HFFc6 (cell line): ENCODE measurements around the gene SWAP70. TPM values are rescaled to one million over a fixed set of nuclear protein-coding genes. Genes with fewer than 3 reads are reported as not detected.
A peak's percentile ranks its signal among the peaks of the same experiment; 100 is the strongest.
"Not testable (repeated sequence)": the region's sequence is repeated elsewhere in the genome, so short reads cannot be mapped to it uniquely, and the experiment has no call there.

Experiments used
- DNase-seq: peaks from one replicate; pipeline ENCODE4 v3.0.0-alpha.2; 2018
- H3K27ac Mint-ChIP-seq: 2 replicates; pipeline ENCODE4 v1.8.0; 2020; ENCODE audit warnings: mild to moderate bottlenecking, mixed read lengths
- H3K27me3 Mint-ChIP-seq: 2 replicates; pipeline ENCODE4 v1.8.0; 2021; ENCODE audit warnings: mild to moderate bottlenecking, moderate library complexity, mixed read lengths; ENCODE audit not compliant: insufficient read depth
- H3K36me3 Mint-ChIP-seq: 2 replicates; pipeline ENCODE4 v1.8.0; 2021; ENCODE audit warnings: low read depth, mixed read lengths
- H3K4me1 Mint-ChIP-seq: 2 replicates; pipeline ENCODE4 v1.8.0; 2020; ENCODE audit warnings: low read depth, mixed read lengths
- H3K4me3 Mint-ChIP-seq: 2 replicates; pipeline ENCODE4 v1.8.0; 2020; ENCODE audit warnings: mild to moderate bottlenecking, moderate library complexity, mixed read lengths
- H3K9me3 Mint-ChIP-seq: 2 replicates; pipeline ENCODE4 v1.8.0; 2020; ENCODE audit warnings: mild to moderate bottlenecking, mixed read lengths
- total RNA-seq, 6 experiments: library from RNA; stranded (reverse); fragmentation: NEBNext Ultra II Directional; extraction: Animal tissue kit (Norgen Biotek cat#: 25700); gene quantifications; 2 replicates in 1 of 6; 3 replicates in 5 of 6; pipeline ENCODE4 v1.2.3, GENCODE V29; 2021
- TF ChIP-seq, protein P1 (sequence below): fragments of 200-600 bp; sonication (generic); IDR thresholded peaks from 2 replicates; pipeline ENCODE4 v1.5.0; 2021; ENCODE audit warnings: antibody characterized with exemption, mild to moderate bottlenecking

The SWAP70 gene
- total RNA-seq, 6 experiments from 2014 or later: 32.0 to 44.6 (median 37.0) TPM

DNA sequence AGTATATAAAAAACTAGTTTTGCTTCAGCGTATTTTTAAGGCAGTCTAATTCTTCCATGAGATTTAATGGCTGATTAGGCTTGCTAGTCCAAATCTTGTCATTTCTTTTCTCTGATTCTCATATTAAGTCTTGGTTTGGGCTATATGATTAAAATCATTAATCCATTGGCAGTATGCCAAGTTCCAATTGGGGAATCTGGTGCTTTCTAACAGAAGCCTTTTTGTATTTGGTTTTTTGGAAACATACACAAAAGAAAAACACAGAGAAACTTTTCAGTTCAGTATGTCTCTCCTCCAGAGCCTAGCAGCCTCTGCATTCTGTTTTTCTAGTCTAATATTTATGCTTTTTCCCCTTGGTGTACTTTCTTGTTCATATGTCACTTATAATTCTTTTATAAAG, 37.9 kb downstream of the SWAP70 start:
- Mint-ChIP-seq H3K36me3 (peaks cover 4% of the 10 kb centered on the region; the same call in 1 of the 2 replicates), H3K27ac (peak overlapping the region; percentile 17; the same call in 1 of the 2 replicates), H3K4me1 (peaks cover 38% of the 10 kb centered on the region), H3K9me3 (no peaks in the 10 kb centered on the region), H3K27me3 (no peaks in the 10 kb centered on the region), H3K4me3 (no peak overlapping the region)
- TF ChIP-seq, protein P1, sequence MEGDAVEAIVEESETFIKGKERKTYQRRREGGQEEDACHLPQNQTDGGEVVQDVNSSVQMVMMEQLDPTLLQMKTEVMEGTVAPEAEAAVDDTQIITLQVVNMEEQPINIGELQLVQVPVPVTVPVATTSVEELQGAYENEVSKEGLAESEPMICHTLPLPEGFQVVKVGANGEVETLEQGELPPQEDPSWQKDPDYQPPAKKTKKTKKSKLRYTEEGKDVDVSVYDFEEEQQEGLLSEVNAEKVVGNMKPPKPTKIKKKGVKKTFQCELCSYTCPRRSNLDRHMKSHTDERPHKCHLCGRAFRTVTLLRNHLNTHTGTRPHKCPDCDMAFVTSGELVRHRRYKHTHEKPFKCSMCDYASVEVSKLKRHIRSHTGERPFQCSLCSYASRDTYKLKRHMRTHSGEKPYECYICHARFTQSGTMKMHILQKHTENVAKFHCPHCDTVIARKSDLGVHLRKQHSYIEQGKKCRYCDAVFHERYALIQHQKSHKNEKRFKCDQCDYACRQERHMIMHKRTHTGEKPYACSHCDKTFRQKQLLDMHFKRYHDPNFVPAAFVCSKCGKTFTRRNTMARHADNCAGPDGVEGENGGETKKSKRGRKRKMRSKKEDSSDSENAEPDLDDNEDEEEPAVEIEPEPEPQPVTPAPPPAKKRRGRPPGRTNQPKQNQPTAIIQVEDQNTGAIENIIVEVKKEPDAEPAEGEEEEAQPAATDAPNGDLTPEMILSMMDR: no peak
- no peak for DNase-seq

DNA sequence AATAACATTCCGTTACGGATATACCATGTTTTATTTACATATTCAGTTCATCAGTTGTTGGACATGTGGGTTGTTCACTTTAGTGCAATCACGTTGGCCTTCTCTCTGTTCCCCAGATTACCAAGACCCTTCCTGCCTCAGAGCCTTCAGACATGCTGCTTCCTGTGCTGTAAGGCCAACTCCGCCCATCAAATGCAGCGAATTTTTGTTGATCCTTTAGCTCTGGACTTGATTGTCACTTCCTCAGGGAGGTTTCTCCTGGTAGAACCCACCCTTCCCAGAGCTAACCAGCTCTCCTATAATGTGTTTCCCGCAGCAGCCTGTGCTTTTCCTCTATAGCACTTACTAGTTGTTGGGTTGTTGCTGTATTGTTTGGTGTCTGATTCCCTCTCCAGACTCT, 39.4 kb downstream of the SWAP70 start:
- Mint-ChIP-seq H3K27ac (no peak overlapping the region), H3K4me1 (peaks cover 41% of the 10 kb centered on the region), H3K4me3 (no peak overlapping the region), H3K27me3 (no peaks in the 10 kb centered on the region), H3K36me3 (peaks cover 4% of the 10 kb centered on the region; the same call in 1 of the 2 replicates), H3K9me3 (no peaks in the 10 kb centered on the region)
- DNase-seq: no peak
- TF ChIP-seq, protein P1: no peak

DNA sequence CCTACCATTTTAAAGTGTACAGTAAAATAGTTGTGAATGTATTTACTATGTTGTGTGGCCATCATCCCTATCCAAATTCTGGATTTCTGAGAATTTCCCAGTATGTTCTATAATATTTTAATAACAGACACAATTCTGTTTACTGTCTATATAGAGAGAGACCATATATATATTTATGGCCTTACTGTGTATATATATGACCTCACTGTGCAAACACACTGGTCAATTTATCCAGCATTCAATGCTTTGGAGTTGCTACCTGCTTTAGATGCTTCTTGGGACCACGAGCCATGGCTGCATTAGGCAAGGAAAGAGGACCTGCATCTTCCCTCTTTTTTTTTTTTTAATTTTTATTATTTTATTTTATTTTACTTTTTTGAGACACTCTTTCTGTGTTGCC, 40.2 kb downstream of the SWAP70 start:
- no peaks in the 10 kb centered on the region for H3K9me3 Mint-ChIP-seq
- peaks cover 4% of the 10 kb centered on the region; the same call in 1 of the 2 replicates for H3K36me3 Mint-ChIP-seq
- peaks cover 40% of the 10 kb centered on the region for H3K4me1 Mint-ChIP-seq
- no peak for DNase-seq
- TF ChIP-seq, protein P1: no peak
- no peak overlapping the region for H3K27ac Mint-ChIP-seq
- no peaks in the 10 kb centered on the region for H3K27me3 Mint-ChIP-seq
- H3K4me3 Mint-ChIP-seq: no peak overlapping the region

DNA sequence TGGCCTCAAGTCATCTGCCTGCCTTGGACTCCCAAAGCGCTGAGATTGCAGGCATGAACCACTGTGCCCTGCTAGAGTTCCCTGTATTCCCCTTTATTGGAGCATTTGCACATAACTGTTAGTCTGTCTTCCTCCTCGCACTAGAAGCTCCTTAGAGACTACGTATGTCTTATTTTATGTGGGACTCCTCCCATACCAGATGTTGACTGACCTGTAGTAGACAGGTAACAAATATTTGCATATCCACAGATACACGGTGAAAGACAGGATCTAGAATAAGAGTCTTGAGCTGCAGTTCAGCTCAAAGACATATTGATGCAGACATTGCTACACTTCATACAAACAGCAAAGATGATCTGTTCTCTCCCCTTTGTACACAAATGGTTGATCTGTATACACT, 40.7 kb downstream of the SWAP70 start:
- H3K36me3 Mint-ChIP-seq: peaks cover 6% of the 10 kb centered on the region; the same call in 1 of the 2 replicates
- H3K27me3 Mint-ChIP-seq: no peaks in the 10 kb centered on the region; the same call in 1 of the 2 replicates
- TF ChIP-seq, protein P1: no peak
- no peak overlapping the region for H3K27ac Mint-ChIP-seq
- peaks cover 43% of the 10 kb centered on the region for H3K4me1 Mint-ChIP-seq
- no peaks in the 10 kb centered on the region for H3K9me3 Mint-ChIP-seq
- DNase-seq: no peak
- H3K4me3 Mint-ChIP-seq: no peak overlapping the region

DNA sequence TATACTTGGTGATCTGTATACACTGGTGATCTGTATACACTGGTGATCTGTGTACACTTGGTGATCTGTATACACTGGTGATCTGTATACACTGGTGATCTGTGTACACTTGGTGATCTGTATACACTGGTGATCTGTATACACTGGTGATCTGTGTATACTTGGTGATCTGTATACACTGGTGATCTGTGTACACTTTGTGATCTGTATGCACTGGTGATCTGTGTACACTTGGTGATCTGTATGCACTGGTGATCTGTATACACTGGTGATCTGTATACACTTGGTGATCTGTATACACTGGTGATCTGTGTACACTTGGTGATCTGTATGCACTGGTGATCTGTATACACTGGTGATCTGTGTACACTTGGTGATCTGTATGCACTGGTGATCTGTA, 41.5 kb downstream of the SWAP70 start:
- DNase-seq, H3K27ac Mint-ChIP-seq, H3K9me3 Mint-ChIP-seq, H3K36me3 Mint-ChIP-seq, H3K4me3 Mint-ChIP-seq, H3K27me3 Mint-ChIP-seq: not testable (repeated sequence)
- H3K4me1 Mint-ChIP-seq: peaks cover 40% of the 10 kb centered on the region

DNA sequence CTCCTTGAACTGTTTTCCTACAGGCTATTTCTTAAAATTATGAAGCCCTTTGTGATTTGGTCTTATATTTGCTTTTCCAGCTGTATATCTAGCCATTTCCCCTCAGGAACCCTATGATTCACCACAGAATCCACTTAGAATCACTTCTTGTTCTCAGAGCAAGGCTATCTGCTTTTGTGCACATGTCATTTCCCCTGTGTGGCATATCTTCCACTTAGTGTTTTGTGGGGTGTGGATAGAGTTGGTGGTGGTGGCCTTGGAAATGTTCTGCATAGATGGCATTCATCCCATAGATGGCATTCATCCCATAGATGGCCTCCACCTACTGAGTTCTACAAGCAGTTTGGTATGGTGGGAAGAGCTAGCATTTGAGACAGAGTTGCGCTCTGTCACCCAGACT, 44.7 kb downstream of the SWAP70 start:
- DNase-seq: no peak
- Mint-ChIP-seq H3K9me3 (no peaks in the 10 kb centered on the region), H3K4me3 (no peak overlapping the region)

More for the DNA sequence above, 44.7 kb downstream of the SWAP70 start:
- Mint-ChIP-seq H3K27ac (no peak overlapping the region), H3K4me1 (peaks cover 17% of the 10 kb centered on the region), H3K36me3 (peaks cover 9% of the 10 kb centered on the region; the same call in 1 of the 2 replicates), H3K27me3 (no peaks in the 10 kb centered on the region; the same call in 1 of the 2 replicates)
- TF ChIP-seq, protein P1: no peak
